GM12878 (cell line): Measurements from ENCODE around the gene C1orf141. TPM values are rescaled to one million over a fixed set of nuclear protein-coding genes. Genes with fewer than 3 reads are reported as not detected.

ENCODE experiments used
- ATF7 ChIP-seq: fragments of 450-650 bp; IDR thresholded peaks from 2 replicates; pipeline ENCODE4 v1.6.1; 2016; ENCODE audit warnings: low read depth, mild to moderate bottlenecking
- BCL11A ChIP-seq: IDR thresholded peaks from 2 replicates; pipeline ENCODE4 v1.6.1; 2011; ENCODE audit warnings: low read depth, low read length
- BMI1 ChIP-seq: fragments of 450-650 bp; IDR thresholded peaks from 2 replicates; pipeline ENCODE4 v1.6.1; 2016; ENCODE audit warnings: mild to moderate bottlenecking, moderate library complexity, borderline replicate concordance
- CEBPZ ChIP-seq: fragments of 150-350 bp; IDR thresholded peaks from 2 replicates; pipeline ENCODE4 v1.6.1; 2016; ENCODE audit warnings: low read depth, low read length
- EP300 ChIP-seq, 2 experiments: fragments of 150-350 bp in 1 of 2; IDR thresholded peaks; 2 replicates each; pipeline ENCODE4 v1.6.1; 2011 to 2012; ENCODE audit warnings: low read depth in 2 of 2, low read length in 2 of 2, borderline replicate concordance in 1 of 2, improper control_type of control experiment in 1 of 2, inconsistent platforms in 1 of 2; ENCODE audit not compliant: control insufficient read depth in 1 of 2
- GATAD2B ChIP-seq: fragments of 450-650 bp; conservative IDR thresholded peaks from 2 replicates; pipeline ENCODE4 v1.6.1; 2017; ENCODE audit warnings: low read depth, mild to moderate bottlenecking, moderate library complexity
- IKZF2 ChIP-seq, 2 experiments: fragments of 450-650 bp; IDR thresholded peaks; 2 replicates each; pipeline ENCODE4 v1.6.1; 2017; ENCODE audit warnings: mild to moderate bottlenecking in 2 of 2, moderate library complexity in 2 of 2
- IRF4 ChIP-seq: IDR thresholded peaks from 2 replicates; pipeline ENCODE4 v1.6.1; 2011; ENCODE audit warnings: low read depth, low read length
- NR2F1 ChIP-seq: fragments of 450-650 bp; conservative IDR thresholded peaks from 2 replicates; pipeline ENCODE4 v1.6.1; 2017; ENCODE audit warnings: mild to moderate bottlenecking
- PKNOX1 ChIP-seq: fragments of 450-650 bp; IDR thresholded peaks from 2 replicates; pipeline ENCODE4 v1.6.1; 2016; ENCODE audit warnings: mild to moderate bottlenecking
- POU2F2 ChIP-seq: IDR thresholded peaks from 3 replicates; pipeline ENCODE4 v1.6.1; 2011; ENCODE audit warnings: low read depth, mild to moderate bottlenecking, low read length, borderline replicate concordance
- RELB ChIP-seq: fragments of 450-650 bp; IDR thresholded peaks from 2 replicates; pipeline ENCODE4 v1.6.1; 2017; ENCODE audit warnings: low read depth, mild to moderate bottlenecking, moderate library complexity
- SKIL ChIP-seq: fragments of 450-650 bp; IDR thresholded peaks from 2 replicates; pipeline ENCODE4 v1.6.1; 2017; ENCODE audit warnings: mild to moderate bottlenecking, low read depth, inconsistent platforms; ENCODE audit not compliant: poor library complexity, severe bottlenecking
- SMARCA5 ChIP-seq: fragments of 450-650 bp; IDR thresholded peaks from 2 replicates; pipeline ENCODE4 v1.6.1; 2017; ENCODE audit warnings: mild to moderate bottlenecking
- SMC3 ChIP-seq: IDR thresholded peaks from 2 replicates; pipeline ENCODE4 v1.6.1; 2011; ENCODE audit warnings: low read length, improper control_type of control experiment, borderline replicate concordance
- ZNF384 ChIP-seq: IDR thresholded peaks from 2 replicates; pipeline ENCODE4 v1.6.1; 2012; ENCODE audit warnings: low read depth, mild to moderate bottlenecking, low read length, improper control_type of control experiment, borderline replicate concordance
- ZNF687 ChIP-seq: fragments of 450-650 bp; IDR thresholded peaks from 2 replicates; pipeline ENCODE4 v1.6.1; 2017; ENCODE audit warnings: mild to moderate bottlenecking, moderate library complexity
- polyA plus RNA-seq, 11 experiments: library from polyadenylated mRNA; depleted of rRNA in 4 of 11; unstranded in 6 of 11; stranded (reverse) in 5 of 11; fragments of >200 nt; fragmentation: Nextera tagmentation in 4 of 11; fragmentation: Illumina TruSeq in 1 of 11; extraction: Ambion mirVana in 4 of 11; extraction: Trizol in 1 of 11; gene quantifications; 1 replicate in 1 of 11; 2 replicates in 10 of 11; pipeline versions ENCODE4 v1.2.1 to v1.2.3, GENCODE V29; 2011 to 2016; ENCODE audit warnings: inconsistent platforms in 2 of 11, missing spikeins in 2 of 11, low read depth in 1 of 11
- total RNA-seq, 4 experiments: library from RNA; depleted of rRNA in 3 of 4; stranded (reverse); fragments of >200 nt in 3 of 4; fragmentation: Illumina TruSeq in 1 of 4; extraction: Trizol in 1 of 4; gene quantifications; 2 replicates each; pipeline versions ENCODE4 v1.2.1 to v1.2.3, GENCODE V29; 2013 to 2021

The C1orf141 gene
- total and polyA plus RNA-seq, 10 of the 15 experiments (the other 5 are each of a cell fraction or from before 2014, with no cell fraction given), result not detected

- peak; percentile 28 for TF ChIP-seq SKIL
- peak; percentile 83 for TF ChIP-seq SMC3
- peak; percentile 39; the same call in 1 of the 2 replicates for TF ChIP-seq BMI1
- TF ChIP-seq ZNF384, result no peak
- 0 out of 2 replicates have a peak, but pooled peaks have one; percentile 57 for TF ChIP-seq GATAD2B
- TF ChIP-seq IKZF2 (IDR thresholded peaks at IDR 0.05), result 0 out of 4 replicates have a peak, but pooled peaks of 1 of the 2 experiments have one; percentile 34
- TF ChIP-seq PKNOX1, result peak; percentile 53
- TF ChIP-seq ATF7, result peak; percentile 26; the same call in 1 of the 2 replicates
- TF ChIP-seq ZNF687, result peak; percentile 31; the same call in 1 of the 2 replicates
- no peak for TF ChIP-seq EP300 (IDR thresholded peaks at IDR 0.05; ENCODE audit: borderline replicate concordance in 1 of 2, control insufficient read depth in 1 of 2, low read depth in 2 of 2, low read length in 2 of 2)
- 0 out of 2 replicates have a peak, but pooled peaks have one; percentile 65 for TF ChIP-seq SMARCA5
- TF ChIP-seq NR2F1, result peak; percentile 45; the same call in 1 of the 2 replicates
- peak; percentile 62; the same call in 1 of the 2 replicates for TF ChIP-seq IRF4
- 0 out of 3 replicates have a peak, but pooled peaks have one; percentile 20 for TF ChIP-seq POU2F2
- TF ChIP-seq BCL11A, result no peak
- TF ChIP-seq CEBPZ, result no peak
- peak; percentile 23; the same call in 1 of the 2 replicates for TF ChIP-seq RELB
These were observed 14.5 kb upstream of the C1orf141 start (continued) for GRCh38 chr1:67149179-67149770.
